GM18526 (cell line): ENCODE measurements around the gene RALGPS1.

ENCODE experiments used
- POLR2A ChIP-seq: IDR thresholded peaks from 3 replicates; pipeline ENCODE4 v1.6.1; 2011; ENCODE audit not compliant: insufficient read length; ENCODE audit errors: extremely low read depth

Gene RALGPS1

GRCh38 chr9:127015921-127016512 lies 101.4 kb downstream of the RALGPS1 start:
- TF ChIP-seq POLR2A: no peak

- no peak for TF ChIP-seq POLR2A
These were observed 104.4 kb downstream of the RALGPS1 start for GRCh38 chr9:127018935-127019334.

GRCh38 chr9:127020036-127020801 lies 105.6 kb downstream of the RALGPS1 start:
- no peak for TF ChIP-seq POLR2A

- no peak for TF ChIP-seq POLR2A
These were observed 106.2 kb downstream of the RALGPS1 start for GRCh38 chr9:127020802-127021078.

GRCh38 chr9:127021664-127022363 lies 107.2 kb downstream of the RALGPS1 start:
- no peak for TF ChIP-seq POLR2A

GRCh38 chr9:127022913-127023660 lies 108.5 kb downstream of the RALGPS1 start:
- TF ChIP-seq POLR2A: no peak

- no peak for TF ChIP-seq POLR2A
These were observed 110.5 kb downstream of the RALGPS1 start for GRCh38 chr9:127025042-127025441.

GRCh38 chr9:127027694-127028093 lies 113.1 kb downstream of the RALGPS1 start:
- no peak for TF ChIP-seq POLR2A

- no peak for TF ChIP-seq POLR2A
These were observed 115.0 kb downstream of the RALGPS1 start for GRCh38 chr9:127029548-127029947.

- TF ChIP-seq POLR2A: no peak
These were observed 116.5 kb downstream of the RALGPS1 start for GRCh38 chr9:127030814-127031740.

GRCh38 chr9:127032256-127032655 lies 117.7 kb downstream of the RALGPS1 start:
- no peak for TF ChIP-seq POLR2A

- TF ChIP-seq POLR2A: no peak
These were observed 118.5 kb downstream of the RALGPS1 start for GRCh38 chr9:127033061-127033460.

GRCh38 chr9:127033789-127034188 lies 119.2 kb downstream of the RALGPS1 start:
- no peak for TF ChIP-seq POLR2A

- no peak for TF ChIP-seq POLR2A
These were observed 120.1 kb downstream of the RALGPS1 start for GRCh38 chr9:127034691-127035090.

GRCh38 chr9:127035423-127035822 lies 120.8 kb downstream of the RALGPS1 start:
- no peak for TF ChIP-seq POLR2A
